HG02588 (cell line): Measurements from ENCODE around the gene PPFIA2.

Source experiments
- ATAC-seq: cut with Tn5 transposase; IDR thresholded peaks from one replicate; pipeline ENCODE4 v1.9.1; 2021; ENCODE audit warnings: mild to moderate bottlenecking, moderate library complexity; ENCODE audit not compliant: unreplicated experiment

PPFIA2 gene

DNA sequence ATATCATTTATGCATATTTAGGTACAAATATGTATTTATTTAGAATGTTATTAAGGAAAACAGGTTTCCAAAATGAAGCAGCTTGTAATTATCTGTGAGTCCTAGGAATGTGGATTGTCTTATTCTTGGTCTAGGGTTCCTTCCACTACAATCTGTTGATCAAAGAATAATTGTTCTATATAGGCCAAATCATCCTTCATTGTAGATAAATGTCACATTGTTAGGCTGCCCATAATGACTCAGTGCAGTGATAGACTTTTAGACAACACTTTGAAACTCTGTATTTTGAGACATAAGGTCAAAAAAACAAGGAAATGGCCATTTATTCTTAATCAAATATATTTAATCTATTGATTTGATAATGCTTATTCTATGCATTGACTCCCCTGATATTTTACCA is 398.2 kb downstream of the PPFIA2 start:
- no peak for ATAC-seq

- ATAC-seq = no peak
Observed at GRCh38 chr12:81359736-81360135, 399.4 kb downstream of the PPFIA2 start.

- ATAC-seq = no peak
Observed at GRCh38 chr12:81354327-81354932, 404.7 kb downstream of the PPFIA2 start.

DNA sequence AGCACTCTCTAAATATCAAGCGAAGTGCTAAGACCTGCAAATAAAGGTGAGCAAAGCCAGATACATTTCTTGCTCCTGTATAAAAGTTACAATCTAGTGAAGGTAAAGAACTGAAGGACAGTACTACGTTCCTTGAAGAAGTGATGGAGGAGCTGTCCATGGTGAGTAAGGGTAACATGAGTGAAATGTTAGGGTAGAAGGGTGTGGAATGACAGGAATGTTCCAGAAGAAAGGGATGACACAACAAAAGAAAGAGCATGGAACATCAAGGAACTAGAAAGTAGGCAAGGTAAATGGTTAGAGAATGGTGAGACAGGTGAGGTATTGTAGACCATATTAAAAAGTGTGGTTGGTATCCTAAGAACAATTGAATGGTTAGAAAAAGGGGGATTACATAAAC is 408.8 kb downstream of the PPFIA2 start:
- ATAC-seq = no peak

DNA sequence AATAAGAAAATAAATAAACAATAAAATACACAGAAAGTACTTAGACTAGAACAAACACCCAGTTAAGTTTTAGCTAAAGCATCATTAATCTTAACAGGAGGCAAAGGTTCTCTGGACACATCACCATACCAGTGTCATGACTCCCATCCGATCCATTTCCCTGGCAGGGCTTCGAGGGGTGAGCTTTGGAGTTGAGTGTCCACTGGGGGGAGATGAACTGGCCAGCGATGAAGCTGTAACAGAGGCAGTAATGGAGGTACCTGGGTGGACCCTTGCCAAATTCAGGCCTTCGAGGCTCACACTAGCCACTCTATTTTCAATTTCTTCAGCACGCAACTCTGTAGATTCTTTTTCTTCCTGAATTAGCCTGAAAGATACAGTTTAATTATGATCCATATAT is 411.7 kb downstream of the PPFIA2 start:
- ATAC-seq = no peak

GRCh38 chr12:81340910-81341309 is 418.2 kb downstream of the PPFIA2 start:
- no peak for ATAC-seq

- ATAC-seq = no peak
Observed at GRCh38 chr12:81339071-81339470, 420.1 kb downstream of the PPFIA2 start.

DNA sequence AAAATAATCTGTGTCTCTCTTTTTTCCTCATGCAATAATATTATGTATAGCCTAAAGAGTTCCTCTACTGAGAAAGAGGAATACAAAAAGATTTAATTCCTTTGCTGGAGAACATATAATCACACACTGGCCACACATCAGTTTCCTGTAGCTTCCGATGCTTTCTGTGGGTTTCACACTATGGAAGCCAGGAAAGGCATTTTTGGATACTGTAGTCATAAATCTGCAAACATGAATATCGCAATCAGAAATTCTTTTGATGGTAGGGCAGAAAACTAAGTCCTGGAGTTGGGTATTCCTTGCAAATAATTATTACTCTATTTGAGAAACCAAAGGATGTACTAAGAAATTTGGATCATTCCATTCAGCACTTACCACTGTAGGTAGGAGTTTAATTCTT is 421.3 kb downstream of the PPFIA2 start:
- no peak for ATAC-seq

DNA sequence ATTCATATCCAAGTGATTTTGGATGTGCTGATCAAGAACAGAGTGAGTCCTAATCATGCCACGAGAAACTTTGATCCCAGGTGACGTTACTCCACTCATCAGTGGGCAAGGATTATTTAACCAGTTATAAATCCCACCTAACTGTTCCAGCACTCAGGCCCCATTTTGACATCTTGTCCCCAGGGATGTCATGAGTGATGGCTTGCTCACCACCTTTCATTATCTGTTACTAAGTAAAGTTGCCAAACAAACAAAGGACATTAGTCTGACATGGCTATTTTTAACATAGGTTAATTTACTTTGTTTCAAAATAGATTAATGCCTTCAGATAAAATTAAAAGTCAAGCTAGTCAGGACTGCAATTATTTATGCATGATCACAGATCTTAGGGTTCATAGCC is 425.3 kb downstream of the PPFIA2 start:
- no peak for ATAC-seq

GRCh38 chr12:81332054-81332453 is 427.1 kb downstream of the PPFIA2 start:
- no peak for ATAC-seq

- ATAC-seq = no peak
Observed at GRCh38 chr12:81330480-81330879, 428.7 kb downstream of the PPFIA2 start.

DNA sequence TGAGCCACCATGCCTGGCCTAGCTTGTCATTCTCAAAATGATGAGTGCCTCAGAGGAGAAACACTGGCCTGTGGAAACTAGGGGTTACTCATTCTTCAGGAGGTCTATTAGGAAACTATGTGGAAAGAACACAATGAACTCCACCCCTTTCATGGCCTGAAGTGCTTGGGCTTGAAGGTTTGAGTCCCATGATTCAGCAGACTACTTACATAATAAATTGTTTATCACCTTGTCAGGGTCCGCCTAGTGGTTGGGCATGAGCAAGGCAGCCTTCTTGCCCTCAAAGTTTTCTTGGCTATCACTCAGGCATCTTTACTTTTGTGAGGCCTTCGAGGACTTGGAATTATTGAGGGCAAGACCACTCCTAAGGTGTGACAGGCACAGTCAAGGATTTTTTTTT is 430.1 kb downstream of the PPFIA2 start:
- ATAC-seq = peak; percentile 56

DNA sequence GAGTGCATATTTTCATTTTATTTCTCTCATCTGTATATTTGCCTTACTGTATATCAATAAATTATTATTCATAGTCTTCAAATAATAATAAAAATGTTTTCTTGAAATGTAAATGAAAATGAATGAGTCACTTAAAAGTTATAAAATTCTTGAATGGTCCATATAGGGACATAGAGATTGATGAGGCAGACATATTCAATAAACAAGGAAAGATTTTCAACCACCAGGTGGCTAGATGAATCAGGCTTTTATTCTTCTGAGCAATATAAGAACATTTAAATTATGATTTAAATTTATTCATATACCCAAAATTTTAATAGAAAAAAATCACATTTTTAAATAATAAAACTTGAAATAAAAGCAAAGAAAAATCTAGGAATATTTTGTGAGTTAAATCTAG is 431.7 kb downstream of the PPFIA2 start:
- no peak for ATAC-seq

DNA sequence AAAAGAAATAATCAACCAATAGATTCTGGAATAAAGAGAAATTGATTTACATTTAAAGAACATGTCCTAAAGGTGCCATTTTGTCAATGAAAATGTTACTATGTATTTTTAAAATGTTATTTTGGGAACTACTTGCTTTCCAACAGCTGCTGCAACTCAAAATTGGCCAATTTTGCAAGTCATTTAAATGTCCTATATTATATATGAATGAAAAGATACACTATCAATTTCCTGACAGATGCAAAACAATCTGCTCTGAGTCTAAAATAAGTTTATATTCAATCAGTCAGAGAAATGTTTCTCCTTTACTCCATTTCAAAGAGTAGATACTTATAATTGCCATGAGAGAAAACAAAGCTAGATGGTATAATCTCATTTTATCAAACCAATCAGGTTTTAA is 434.1 kb downstream of the PPFIA2 start:
- no peak for ATAC-seq

DNA sequence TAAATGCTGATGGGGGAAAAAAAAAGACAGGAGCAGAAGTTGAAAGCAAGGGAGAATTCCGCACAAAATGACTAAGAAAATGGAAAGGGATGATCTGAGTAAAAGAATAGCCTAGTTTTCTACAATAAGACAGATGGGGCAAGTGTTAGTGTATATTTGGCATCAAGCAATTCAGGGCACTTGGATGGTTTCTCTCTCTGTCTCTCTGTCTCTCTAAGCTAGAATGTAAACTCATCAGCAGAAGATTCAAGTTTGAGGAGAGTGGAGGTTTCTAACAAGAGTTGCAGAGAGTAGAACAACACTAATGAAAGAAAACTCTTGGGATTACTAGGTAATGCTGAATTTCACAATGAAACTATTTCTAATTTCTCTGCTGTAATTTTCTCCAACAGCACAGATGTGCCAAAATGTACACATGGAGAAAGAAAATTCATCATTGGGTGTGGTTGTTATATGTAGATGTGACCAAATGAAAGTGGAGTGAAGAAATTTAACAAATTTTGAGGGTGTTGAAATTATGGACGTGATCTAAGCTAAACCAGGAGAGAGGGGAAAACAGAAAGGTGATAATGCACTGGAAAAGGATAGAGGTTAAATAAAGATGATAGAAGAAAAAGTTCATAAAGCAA is 444.1 kb downstream of the PPFIA2 start:
- no peak for ATAC-seq

DNA sequence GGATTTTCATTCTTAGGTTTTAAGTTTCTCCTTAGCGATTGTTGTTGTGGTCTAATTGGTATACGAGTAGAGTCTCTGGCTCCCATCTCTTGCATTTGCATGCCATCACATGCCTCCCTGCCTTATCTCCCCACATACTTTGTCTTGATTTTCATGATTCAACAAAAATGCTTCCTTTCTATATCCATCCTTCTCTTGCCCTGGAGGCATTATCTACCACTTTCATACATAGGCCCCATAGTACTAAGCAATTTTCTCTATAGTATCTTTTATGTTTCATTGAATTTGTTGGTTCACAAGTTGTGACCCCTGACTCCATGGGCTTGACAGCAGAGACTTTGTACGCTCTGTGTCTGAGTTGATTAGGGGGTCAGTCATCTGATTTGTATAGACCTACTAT is 455.2 kb downstream of the PPFIA2 start:
- ATAC-seq = no peak

- no peak for ATAC-seq
Observed at GRCh38 chr12:81300454-81300853, 458.7 kb downstream of the PPFIA2 start.

DNA sequence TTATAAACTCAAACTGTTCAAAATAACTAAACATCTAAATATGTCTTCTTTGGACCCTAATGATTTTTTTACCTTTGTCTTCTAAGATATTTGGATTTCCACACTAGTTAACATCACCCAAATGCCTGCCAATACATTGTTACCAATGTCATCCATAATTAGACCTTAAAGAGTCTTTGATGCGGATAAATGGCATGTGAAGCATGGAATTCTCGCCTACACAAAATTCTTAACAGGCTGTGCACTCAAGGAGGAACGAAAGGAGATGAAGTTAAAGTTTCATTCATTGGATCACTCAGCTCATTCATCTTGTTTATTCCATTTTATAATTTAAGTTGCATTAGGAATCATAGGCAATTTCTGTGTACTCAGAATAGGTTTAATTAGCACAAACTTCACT is 461.5 kb downstream of the PPFIA2 start:
- ATAC-seq = no peak

DNA sequence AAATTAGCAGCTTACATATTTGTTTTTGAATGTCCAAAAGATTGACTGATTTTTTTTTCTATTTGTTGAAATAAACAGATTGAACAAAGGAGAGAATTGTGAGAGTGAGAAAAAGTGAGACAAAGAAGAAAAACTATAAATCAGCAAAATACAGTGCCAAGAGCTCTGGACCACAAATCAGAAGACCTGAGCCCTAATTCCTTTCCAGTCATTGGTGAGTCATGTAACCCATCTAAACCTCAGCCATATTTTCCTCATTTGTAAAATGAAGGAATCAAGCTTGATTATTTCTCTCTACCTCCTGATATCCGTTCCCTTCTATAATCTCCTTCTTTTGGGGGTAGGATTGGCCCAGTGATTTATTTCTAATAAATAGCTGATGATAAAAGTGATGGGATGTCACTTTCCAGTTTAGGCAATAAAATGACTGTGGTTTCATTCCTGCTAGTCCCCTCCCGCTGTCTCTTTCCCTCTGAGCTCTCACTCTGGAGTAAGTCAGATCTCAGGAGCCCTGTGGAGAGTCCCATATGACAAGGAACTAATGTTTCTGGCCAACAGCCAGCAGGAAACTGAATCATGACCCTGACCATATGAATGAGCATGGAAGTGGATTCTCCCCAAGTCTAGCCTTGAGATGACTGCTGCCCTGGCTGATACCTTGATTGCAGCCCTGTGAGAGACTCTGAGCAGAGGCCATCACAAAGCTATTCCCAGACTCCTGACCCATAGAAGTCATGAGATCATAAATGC is 462.4 kb downstream of the PPFIA2 start:
- ATAC-seq = no peak

DNA sequence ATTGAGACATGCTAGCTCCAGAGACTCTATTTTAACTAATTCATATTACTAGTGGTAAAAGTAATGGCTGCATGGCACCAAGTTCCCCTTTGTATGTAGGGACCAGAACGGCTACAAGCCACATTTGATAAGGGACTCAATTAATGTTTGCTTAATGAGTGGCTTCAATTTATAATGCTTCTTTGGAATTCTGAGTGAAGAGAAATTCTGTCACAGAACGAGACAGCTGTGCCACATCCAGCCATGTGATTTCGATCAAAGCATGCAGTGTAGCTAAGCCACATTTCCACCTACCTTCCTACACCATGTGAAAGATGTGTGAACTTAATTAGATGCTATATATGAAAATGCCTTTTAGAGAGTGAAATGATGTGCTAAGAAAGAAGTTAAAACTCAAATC is 463.9 kb downstream of the PPFIA2 start:
- ATAC-seq = no peak

- ATAC-seq = no peak
Observed at GRCh38 chr12:81294325-81295190, 464.6 kb downstream of the PPFIA2 start.
